Smooth muscle cell (in vitro differentiated cells): ENCODE results near the gene PARK7. TPM values are rescaled to one million over a fixed set of nuclear protein-coding genes. Genes with fewer than 3 reads are reported as not detected.

Source experiments
- DNase-seq: peaks from one replicate; lab custom pipeline; 2025; ENCODE audit not compliant: unreplicated experiment; lab: John Stamatoyannopoulos, UW
- H2AFZ ChIP-seq: fragments of 200-600 bp; sonication (generic); 2 replicates; pipeline ENCODE4 v1.6.0; 2016; ENCODE audit warnings: antibody characterized with exemption, low read depth, mild to moderate bottlenecking
- H3F3A ChIP-seq: fragments of 200-600 bp; sonication (generic); 2 replicates; pipeline ENCODE4 v1.6.0; 2017; ENCODE audit warnings: antibody characterized with exemption, low read depth
- H3K27ac ChIP-seq: fragments of 200-600 bp; sonication (generic); 2 replicates; pipeline ENCODE4 v1.5.1; 2016; ENCODE audit warnings: low read depth, mild to moderate bottlenecking
- H3K27me3 ChIP-seq: fragments of 200-600 bp; sonication (generic); 2 replicates; pipeline ENCODE4 v1.6.1; 2016; ENCODE audit warnings: low read depth, mild to moderate bottlenecking
- H3K36me3 ChIP-seq: fragments of 200-600 bp; sonication (generic); 2 replicates; pipeline ENCODE4 v1.5.1; 2016; ENCODE audit warnings: low read depth
- H3K4me1 ChIP-seq: fragments of 200-600 bp; sonication (generic); 2 replicates; pipeline ENCODE4 v1.5.1; 2016; ENCODE audit warnings: low read depth
- H3K4me2 ChIP-seq: fragments of 200-600 bp; sonication (generic); 2 replicates; pipeline ENCODE4 v1.6.0; 2016; ENCODE audit warnings: mild to moderate bottlenecking
- H3K4me3 ChIP-seq: fragments of 200-600 bp; sonication (generic); 2 replicates; pipeline ENCODE4 v1.5.1; 2016; ENCODE audit warnings: mild to moderate bottlenecking
- H3K79me2 ChIP-seq: fragments of 200-600 bp; sonication (generic); 2 replicates; pipeline ENCODE4 v1.6.0; 2016; ENCODE audit warnings: low read depth, mild to moderate bottlenecking
- H3K9ac ChIP-seq: fragments of 200-600 bp; sonication (generic); 2 replicates; pipeline ENCODE4 v1.6.0; 2016; ENCODE audit warnings: low read depth
- H3K9me3 ChIP-seq: fragments of 200-600 bp; sonication (generic); replicated peaks from 2 replicates; pipeline ENCODE4 v1.5.1; 2016; ENCODE audit warnings: low read depth
- H4K20me1 ChIP-seq: fragments of 200-600 bp; sonication (generic); 2 replicates; pipeline ENCODE4 v1.6.0; 2016; ENCODE audit warnings: low read depth
- WGBS: methylation state at CpG from one replicate; pipeline ENCODE4 v1.1.7; 2016; ENCODE audit warnings: low lambda C conversion rate; 5-methylcytosine and 5-hydroxymethylcytosine counted together
- polyA plus RNA-seq: library from polyadenylated mRNA; unstranded; fragments of >200 nt; fragmentation: Nextera tagmentation; extraction: Ambion mirVana; gene quantifications from 2 replicates; pipeline ENCODE4 v1.2.1, GENCODE V29; 2016
- total RNA-seq: library from RNA; depleted of rRNA; stranded (reverse); fragments of >200 nt; gene quantifications from 2 replicates; pipeline ENCODE4 v1.2.3, GENCODE V29; 2014
- TF ChIP-seq, protein P1 (sequence below): fragments of 200-600 bp; sonication (generic); IDR thresholded peaks from 2 replicates; pipeline ENCODE4 v1.5.1; 2017; ENCODE audit warnings: borderline replicate concordance, mild to moderate bottlenecking, antibody characterized with exemption; ENCODE audit not compliant: insufficient read depth, poor library complexity, severe bottlenecking

Gene PARK7
- total and polyA plus RNA-seq, 2 experiments from 2014 or later, result 179 to 461 TPM

DNA sequence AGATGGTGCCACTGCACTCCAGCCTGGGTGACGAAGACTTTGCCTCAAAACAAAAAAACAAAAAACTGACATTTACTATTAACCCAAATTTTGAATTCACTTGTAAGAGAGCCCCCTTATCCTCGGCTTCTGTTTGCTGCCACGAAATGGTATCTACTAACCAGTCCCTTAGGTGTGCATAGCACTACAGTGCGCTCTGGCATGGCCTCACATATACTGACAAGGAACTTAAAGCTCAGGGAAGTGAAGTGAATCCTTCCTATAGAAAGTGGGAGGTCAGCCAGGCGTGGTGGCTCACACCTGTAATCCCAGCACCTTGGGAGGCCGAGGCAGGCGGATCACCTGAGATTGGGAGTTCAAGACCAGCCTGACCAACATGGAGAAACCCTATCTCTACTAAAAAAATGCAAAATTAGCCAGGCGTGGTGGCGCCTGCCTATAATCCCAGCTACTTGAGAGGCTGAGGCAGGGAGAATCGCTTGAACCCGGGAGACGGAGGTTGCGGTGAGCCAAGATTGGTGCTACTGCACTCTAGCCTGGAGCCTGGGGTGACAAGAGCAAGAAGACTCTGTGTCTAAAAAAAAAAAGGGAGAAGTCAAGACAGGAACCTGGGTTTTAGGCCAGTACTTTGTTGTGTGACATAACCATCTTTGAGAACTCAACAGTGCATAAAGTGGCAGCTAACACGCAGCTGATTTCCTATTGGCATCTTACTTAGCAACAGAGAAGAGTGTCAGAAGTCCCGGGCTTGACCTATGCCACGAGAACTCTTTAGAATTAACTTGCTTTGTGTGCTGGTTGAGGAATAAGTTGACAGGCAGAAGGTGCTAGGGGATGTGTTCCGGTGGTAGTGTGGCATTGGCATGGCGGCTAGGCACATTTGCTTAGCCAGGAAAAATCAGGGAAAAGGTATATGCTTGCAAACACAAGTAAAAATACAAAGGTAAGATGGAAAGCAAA is 47.8 kb downstream of the PARK7 start:
- Histone ChIP-seq H3F3A (peaks cover 73% of the 10 kb centered on the region), H3K9ac (no peak overlapping the region), H4K20me1 (peaks cover 86% of the 10 kb centered on the region), H3K4me3 (no peak overlapping the region), H3K4me2 (no peak overlapping the region), H3K27me3 (no peaks in the 10 kb centered on the region), H3K9me3 (no peaks in the 10 kb centered on the region), H2AFZ (no peak overlapping the region), H3K36me3 (peaks cover 13% of the 10 kb centered on the region), H3K4me1 (no peaks in the 10 kb centered on the region), H3K27ac (peak overlapping the region; percentile 11), H3K79me2 (peaks cover 41% of the 10 kb centered on the region)
- no peak for DNase-seq
- WGBS, result 96% methylated on average over 18 of the region's 18 CpGs
- TF ChIP-seq, protein P1, sequence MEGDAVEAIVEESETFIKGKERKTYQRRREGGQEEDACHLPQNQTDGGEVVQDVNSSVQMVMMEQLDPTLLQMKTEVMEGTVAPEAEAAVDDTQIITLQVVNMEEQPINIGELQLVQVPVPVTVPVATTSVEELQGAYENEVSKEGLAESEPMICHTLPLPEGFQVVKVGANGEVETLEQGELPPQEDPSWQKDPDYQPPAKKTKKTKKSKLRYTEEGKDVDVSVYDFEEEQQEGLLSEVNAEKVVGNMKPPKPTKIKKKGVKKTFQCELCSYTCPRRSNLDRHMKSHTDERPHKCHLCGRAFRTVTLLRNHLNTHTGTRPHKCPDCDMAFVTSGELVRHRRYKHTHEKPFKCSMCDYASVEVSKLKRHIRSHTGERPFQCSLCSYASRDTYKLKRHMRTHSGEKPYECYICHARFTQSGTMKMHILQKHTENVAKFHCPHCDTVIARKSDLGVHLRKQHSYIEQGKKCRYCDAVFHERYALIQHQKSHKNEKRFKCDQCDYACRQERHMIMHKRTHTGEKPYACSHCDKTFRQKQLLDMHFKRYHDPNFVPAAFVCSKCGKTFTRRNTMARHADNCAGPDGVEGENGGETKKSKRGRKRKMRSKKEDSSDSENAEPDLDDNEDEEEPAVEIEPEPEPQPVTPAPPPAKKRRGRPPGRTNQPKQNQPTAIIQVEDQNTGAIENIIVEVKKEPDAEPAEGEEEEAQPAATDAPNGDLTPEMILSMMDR, result no peak

DNA sequence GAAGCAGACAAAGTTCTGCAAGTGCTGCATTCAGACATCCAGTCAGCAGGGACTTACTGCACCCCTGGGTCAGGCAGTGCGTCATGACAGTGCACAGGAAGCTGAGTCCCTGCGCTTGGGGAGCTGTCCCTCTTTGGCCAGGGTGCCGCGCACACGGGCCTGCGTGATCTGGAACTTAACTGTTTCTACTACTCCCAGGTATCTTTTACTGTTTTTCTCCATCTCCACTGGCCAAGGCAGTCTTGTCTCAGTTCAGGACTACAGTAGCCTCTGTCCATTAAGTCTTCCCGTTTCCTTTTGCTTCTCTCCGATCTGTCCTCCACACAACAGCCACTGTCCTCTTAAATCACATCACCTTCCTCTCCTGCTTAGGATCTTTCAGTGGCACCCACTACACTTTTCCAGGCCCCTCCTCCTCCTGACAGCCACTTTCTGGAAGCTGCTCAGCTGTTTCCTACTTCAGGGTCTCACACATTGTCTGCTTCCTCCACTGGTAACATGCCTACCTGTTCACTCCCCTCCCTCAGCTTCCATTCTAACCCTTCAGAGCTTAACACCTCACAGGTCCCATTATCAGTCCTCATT is 48.7 kb downstream of the PARK7 start:
- H4K20me1 ChIP-seq, result peaks cover 88% of the 10 kb centered on the region
- no peak overlapping the region for H3K4me3 ChIP-seq
- peaks cover 13% of the 10 kb centered on the region for H3K36me3 ChIP-seq
- H3K79me2 ChIP-seq, result peaks cover 48% of the 10 kb centered on the region
- no peak overlapping the region for H2AFZ ChIP-seq
- WGBS, result 90% methylated on average over 8 of the region's 8 CpGs
- DNase-seq, result no peak
- H3K9ac ChIP-seq, result no peak overlapping the region
- peaks cover 81% of the 10 kb centered on the region for H3F3A ChIP-seq
- H3K4me1 ChIP-seq, result peaks cover 4% of the 10 kb centered on the region
- H3K27me3 ChIP-seq, result no peaks in the 10 kb centered on the region
- no peaks in the 10 kb centered on the region for H3K9me3 ChIP-seq
- H3K4me2 ChIP-seq, result no peak overlapping the region
- TF ChIP-seq, protein P1, result no peak
- peak overlapping the region; percentile 43 for H3K27ac ChIP-seq

DNA sequence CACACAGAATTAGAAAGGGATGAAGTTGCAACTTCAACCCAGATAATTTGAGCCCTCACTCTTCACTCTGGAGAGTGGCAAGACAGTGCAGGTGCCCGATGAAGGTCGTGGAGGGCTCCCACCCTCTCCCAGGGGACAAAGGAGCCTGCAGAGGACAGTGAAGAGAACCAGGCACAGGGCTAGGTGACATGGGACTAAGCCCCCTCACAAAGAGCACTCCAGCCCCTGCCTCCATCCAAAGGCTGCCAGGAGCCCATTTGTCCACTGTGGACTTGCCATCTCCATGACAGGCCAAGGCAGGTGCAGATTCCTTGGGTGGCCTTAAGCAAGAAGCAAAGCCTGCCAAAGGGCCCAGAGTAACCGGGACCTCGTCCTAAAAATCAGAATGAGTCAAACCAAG is 49.5 kb downstream of the PARK7 start:
- Histone ChIP-seq H3K4me3 (no peak overlapping the region), H3K27me3 (no peaks in the 10 kb centered on the region), H2AFZ (no peak overlapping the region), H3F3A (peaks cover 82% of the 10 kb centered on the region), H3K36me3 (peaks cover 13% of the 10 kb centered on the region), H3K9me3 (no peaks in the 10 kb centered on the region), H3K27ac (peak overlapping the region; percentile 14), H3K4me2 (no peak overlapping the region), H4K20me1 (peaks cover 88% of the 10 kb centered on the region), H3K9ac (no peak overlapping the region), H3K4me1 (peaks cover 12% of the 10 kb centered on the region), H3K79me2 (peaks cover 56% of the 10 kb centered on the region)
- WGBS, result 97% methylated on average over 4 of the region's 4 CpGs
- DNase-seq, result no peak
- TF ChIP-seq, protein P1, result no peak
